Chondrocyte (in vitro differentiated cells): ENCODE data around the gene SLC10A7. TPM values are rescaled to one million over a fixed set of nuclear protein-coding genes. Genes with fewer than 3 reads are reported as not detected.

Experiments used
- DNase-seq: peaks from one replicate; pipeline ENCODE4 v3.0.0; 2021; ENCODE audit warnings: mixed read lengths, low spot score
- H3K27ac Mint-ChIP-seq: one replicate; pipeline ENCODE4 v1.8.0; 2021; ENCODE audit warnings: mild to moderate bottlenecking, moderate library complexity, mixed read lengths; ENCODE audit not compliant: unreplicated experiment
- H3K27me3 Mint-ChIP-seq: 2 replicates; pipeline ENCODE4 v1.8.0; 2021; ENCODE audit warnings: low read depth, mixed read lengths
- H3K36me3 Mint-ChIP-seq: 2 replicates; pipeline ENCODE4 v1.8.0; 2021; ENCODE audit warnings: low read depth, mixed read lengths
- H3K4me1 Mint-ChIP-seq: 2 replicates; pipeline ENCODE4 v1.8.0; 2021; ENCODE audit warnings: low read depth, mild to moderate bottlenecking, mixed read lengths
- H3K4me3 Mint-ChIP-seq: one replicate; pipeline ENCODE4 v1.8.0; 2021; ENCODE audit warnings: mild to moderate bottlenecking, moderate library complexity, mixed read lengths; ENCODE audit not compliant: unreplicated experiment
- H3K9me3 Mint-ChIP-seq: 2 replicates; pipeline ENCODE4 v1.8.0; 2021; ENCODE audit warnings: low read depth, mixed read lengths
- total RNA-seq: library from RNA; stranded (reverse); gene quantifications from 3 replicates; pipeline ENCODE4 v1.2.1, GENCODE V29; 2021
- TF ChIP-seq, protein P1 (sequence below): fragments of 200-600 bp; sonication (generic); IDR thresholded peaks from 2 replicates; pipeline ENCODE4 v1.5.0; 2021; ENCODE audit warnings: antibody characterized with exemption, mild to moderate bottlenecking, moderate library complexity

The SLC10A7 gene
- total RNA-seq, 1 donor from 2014 or later = 7.6 TPM

DNA sequence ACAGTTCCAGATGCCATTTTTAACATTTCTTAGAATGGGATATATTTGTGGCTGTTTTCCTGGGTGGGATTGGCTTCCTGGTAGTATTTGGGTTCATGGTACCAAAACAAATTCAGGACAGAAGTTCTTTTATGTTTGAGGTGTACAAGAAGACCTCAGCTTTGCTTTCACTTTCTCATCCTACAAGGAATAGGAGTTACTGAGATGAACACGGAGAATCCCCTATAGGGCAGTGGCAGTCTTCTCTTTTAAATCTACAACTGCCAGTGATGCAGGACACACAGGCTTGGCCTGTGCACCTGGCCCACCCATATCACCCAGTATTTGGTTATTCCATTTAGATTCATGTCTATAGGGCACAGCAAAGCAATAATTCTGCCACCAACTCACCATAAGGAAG is 35.2 kb downstream of the SLC10A7 start:
- Mint-ChIP-seq H3K27me3 (no peaks in the 10 kb centered on the region), H3K4me3 (no peak overlapping the region), H3K27ac (no peak overlapping the region), H3K9me3 (peaks cover 25% of the 10 kb centered on the region), H3K36me3 (peaks cover 22% of the 10 kb centered on the region), H3K4me1 (peaks cover 11% of the 10 kb centered on the region)
- no peak for DNase-seq
- TF ChIP-seq, protein P1, sequence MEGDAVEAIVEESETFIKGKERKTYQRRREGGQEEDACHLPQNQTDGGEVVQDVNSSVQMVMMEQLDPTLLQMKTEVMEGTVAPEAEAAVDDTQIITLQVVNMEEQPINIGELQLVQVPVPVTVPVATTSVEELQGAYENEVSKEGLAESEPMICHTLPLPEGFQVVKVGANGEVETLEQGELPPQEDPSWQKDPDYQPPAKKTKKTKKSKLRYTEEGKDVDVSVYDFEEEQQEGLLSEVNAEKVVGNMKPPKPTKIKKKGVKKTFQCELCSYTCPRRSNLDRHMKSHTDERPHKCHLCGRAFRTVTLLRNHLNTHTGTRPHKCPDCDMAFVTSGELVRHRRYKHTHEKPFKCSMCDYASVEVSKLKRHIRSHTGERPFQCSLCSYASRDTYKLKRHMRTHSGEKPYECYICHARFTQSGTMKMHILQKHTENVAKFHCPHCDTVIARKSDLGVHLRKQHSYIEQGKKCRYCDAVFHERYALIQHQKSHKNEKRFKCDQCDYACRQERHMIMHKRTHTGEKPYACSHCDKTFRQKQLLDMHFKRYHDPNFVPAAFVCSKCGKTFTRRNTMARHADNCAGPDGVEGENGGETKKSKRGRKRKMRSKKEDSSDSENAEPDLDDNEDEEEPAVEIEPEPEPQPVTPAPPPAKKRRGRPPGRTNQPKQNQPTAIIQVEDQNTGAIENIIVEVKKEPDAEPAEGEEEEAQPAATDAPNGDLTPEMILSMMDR = no peak

DNA sequence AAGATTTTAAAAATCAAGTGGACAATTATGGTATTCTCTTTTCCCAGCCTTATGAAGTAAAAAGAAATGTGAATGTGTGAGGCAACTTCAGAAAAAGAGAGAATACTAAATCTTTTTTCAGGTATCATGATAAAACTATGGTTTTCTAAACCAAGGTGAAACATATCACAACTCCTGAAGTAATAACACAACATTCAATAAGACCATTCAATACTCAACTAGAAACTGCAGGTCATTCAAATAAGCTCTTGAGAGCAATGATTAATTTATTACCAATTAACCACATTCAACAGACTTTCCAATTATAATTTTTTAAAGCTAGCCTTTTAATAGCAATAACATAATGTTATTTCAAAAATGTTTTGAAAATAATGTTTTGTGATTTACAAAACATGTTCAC is 35.8 kb downstream of the SLC10A7 start:
- Mint-ChIP-seq H3K36me3 (peaks cover 21% of the 10 kb centered on the region), H3K9me3 (peaks cover 25% of the 10 kb centered on the region), H3K27me3 (no peaks in the 10 kb centered on the region), H3K4me3 (no peak overlapping the region), H3K27ac (no peak overlapping the region), H3K4me1 (peaks cover 8% of the 10 kb centered on the region)
- TF ChIP-seq, protein P1 = no peak
- no peak for DNase-seq

DNA sequence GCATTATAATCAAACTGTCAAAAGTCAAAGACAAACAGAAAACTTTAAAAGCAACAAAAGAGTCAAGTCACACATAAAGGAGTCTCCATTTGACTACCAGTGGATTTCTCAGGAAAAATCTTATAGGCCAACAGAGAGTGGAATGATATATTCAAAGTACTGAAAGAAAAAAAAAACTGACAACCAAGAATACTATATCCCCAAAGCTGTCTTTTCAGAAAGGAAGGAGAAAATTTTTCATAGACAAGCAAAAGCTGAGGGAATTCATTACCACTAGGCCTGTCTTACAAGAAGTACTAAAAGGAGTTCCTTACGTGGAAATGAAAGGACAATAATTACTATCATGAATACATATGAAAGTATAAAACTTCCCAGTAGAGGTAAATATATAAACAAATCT is 39.0 kb downstream of the SLC10A7 start:
- Mint-ChIP-seq H3K36me3 (peaks cover 19% of the 10 kb centered on the region), H3K4me3 (no peak overlapping the region), H3K9me3 (peaks cover 25% of the 10 kb centered on the region), H3K27me3 (no peaks in the 10 kb centered on the region), H3K27ac (no peak overlapping the region), H3K4me1 (peaks cover 7% of the 10 kb centered on the region)
- DNase-seq = no peak
- TF ChIP-seq, protein P1 = no peak

DNA sequence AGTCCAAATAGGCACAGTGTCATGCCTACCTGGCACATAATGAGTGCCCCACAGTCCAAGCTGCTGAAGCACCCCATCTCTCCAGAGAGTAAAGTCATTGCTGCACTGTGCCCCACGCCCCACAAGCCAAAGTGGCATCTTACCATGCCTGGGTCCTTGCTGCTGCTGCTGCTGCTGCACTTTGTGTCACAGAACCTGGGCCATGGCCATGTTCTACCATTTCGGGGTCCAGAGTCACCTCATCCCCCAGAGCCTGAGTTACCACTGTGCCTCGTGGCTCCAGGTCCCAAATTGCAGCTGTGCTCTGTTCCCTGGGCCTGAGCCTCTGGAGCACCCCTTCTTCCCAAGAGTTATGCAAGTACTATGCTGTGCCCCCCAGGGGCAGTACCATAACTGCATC is 40.5 kb downstream of the SLC10A7 start:
- Mint-ChIP-seq H3K27me3 (no peaks in the 10 kb centered on the region), H3K4me1 (peaks cover 15% of the 10 kb centered on the region), H3K36me3 (peaks cover 19% of the 10 kb centered on the region), H3K4me3 (no peak overlapping the region), H3K9me3 (peaks cover 25% of the 10 kb centered on the region), H3K27ac (no peak overlapping the region)
- TF ChIP-seq, protein P1 = no peak
- DNase-seq = peak; percentile 57

DNA sequence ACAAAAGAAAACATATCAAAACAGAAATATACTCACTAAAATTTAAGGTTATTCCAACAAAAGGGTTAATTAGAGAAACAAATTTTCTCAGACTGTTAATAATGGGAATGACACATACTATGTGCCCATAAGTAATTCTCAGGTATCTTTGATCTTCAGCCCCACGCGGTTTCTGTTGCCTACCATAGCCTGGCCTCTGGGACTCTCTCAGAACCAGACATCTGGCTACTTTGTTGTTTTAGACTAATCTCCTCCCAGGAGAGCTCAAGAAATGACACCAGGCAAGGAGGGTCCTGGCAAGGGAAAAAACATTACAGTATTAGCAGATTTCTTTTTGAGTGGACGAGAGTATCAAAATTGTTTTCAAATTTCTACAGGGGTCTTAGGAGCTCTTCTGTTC is 43.7 kb downstream of the SLC10A7 start:
- Mint-ChIP-seq H3K4me3 (no peak overlapping the region), H3K27ac (no peak overlapping the region)
- DNase-seq = no peak

More for the DNA sequence above, 43.7 kb downstream of the SLC10A7 start:
- TF ChIP-seq, protein P1 = no peak
- Mint-ChIP-seq H3K27me3 (no peaks in the 10 kb centered on the region), H3K36me3 (peaks cover 12% of the 10 kb centered on the region), H3K9me3 (peaks cover 14% of the 10 kb centered on the region), H3K4me1 (peaks cover 15% of the 10 kb centered on the region)
